CD4-positive, alpha-beta memory T cell (primary cell): ENCODE measurements around the gene TAF4B. TPM values are rescaled to one million over a fixed set of nuclear protein-coding genes. Genes with fewer than 3 reads are reported as not detected.
"Not testable (repeated sequence)": the region's sequence is repeated elsewhere in the genome, so short reads cannot be mapped to it uniquely, and the experiment has no call there.

Experiments used
- CTCF ChIA-PET: fragments of 350-600 bp; sonication (Branson Sonifier 250); formaldehyde crosslinking; loops from one replicate; lab custom pipeline; 2021; ENCODE audit warnings: inconsistent platforms; ENCODE audit not compliant: partially characterized antibody; lab: Charles Lee
- POLR2A ChIA-PET: fragments of 350-600 bp; sonication (Branson Sonifier 250); formaldehyde crosslinking; loops from one replicate; lab custom pipeline; 2021; ENCODE audit not compliant: partially characterized antibody; lab: Charles Lee
- DNase-seq, 5 donors: peaks; one replicate each; pipeline versions ENCODE4 v3.0.0 to v3.0.0-alpha.2; 2020 to 2022; ENCODE audit warnings: mixed read lengths in 1 of 5
- H3K27ac ChIP-seq: one replicate; pipeline ENCODE4 v1.7.0; 2013; ENCODE audit warnings: low read depth, low read length
- H3K27me3 ChIP-seq: 2 replicates; pipeline ENCODE4 v1.7.0; 2013; ENCODE audit warnings: mild to moderate bottlenecking, low read length, moderate library complexity; ENCODE audit not compliant: insufficient read depth
- H3K36me3 ChIP-seq: 2 replicates; pipeline ENCODE4 v1.7.0; 2013; ENCODE audit warnings: mild to moderate bottlenecking, low read length, moderate library complexity; ENCODE audit not compliant: insufficient read depth
- H3K4me1 ChIP-seq: 2 replicates; pipeline ENCODE4 v1.7.0; 2013; ENCODE audit warnings: mild to moderate bottlenecking, low read length, moderate library complexity; ENCODE audit not compliant: insufficient read depth
- H3K4me3 ChIP-seq, 2 donors: one replicate each; pipeline ENCODE4 v1.7.0; 2013; ENCODE audit warnings: low read length in 2 of 2, mild to moderate bottlenecking in 1 of 2
- H3K9me3 ChIP-seq, 2 donors: one replicate each; pipeline ENCODE4 v1.7.0; 2013; ENCODE audit warnings: low read length in 2 of 2, control low read depth in 1 of 2; ENCODE audit not compliant: control insufficient read depth in 1 of 2
- H3K27ac Mint-ChIP-seq, 7 donors: one replicate each; pipeline ENCODE4 v1.8.0; 2020 to 2021; ENCODE audit warnings: mixed read lengths in 7 of 7, mild to moderate bottlenecking in 6 of 7, inconsistent platforms in 3 of 7, moderate library complexity in 3 of 7
- H3K27me3 Mint-ChIP-seq, 2 donors: one replicate each; pipeline ENCODE4 v1.8.0; 2020 to 2021; ENCODE audit warnings: mixed read lengths in 2 of 2
- H3K36me3 Mint-ChIP-seq, 2 donors: one replicate each; pipeline ENCODE4 v1.8.0; 2020 to 2021; ENCODE audit warnings: mixed read lengths in 2 of 2, inconsistent platforms in 1 of 2, mild to moderate bottlenecking in 1 of 2
- H3K4me1 Mint-ChIP-seq, 4 donors: one replicate each; pipeline ENCODE4 v1.8.0; 2020 to 2021; ENCODE audit warnings: mixed read lengths in 4 of 4, mild to moderate bottlenecking in 1 of 4
- H3K4me3 Mint-ChIP-seq, 8 donors: one replicate each; pipeline ENCODE4 v1.8.0; 2020 to 2021; ENCODE audit warnings: mixed read lengths in 8 of 8, mild to moderate bottlenecking in 7 of 8, moderate library complexity in 6 of 8, inconsistent platforms in 3 of 8
- H3K9me3 Mint-ChIP-seq, 8 donors: one replicate each; pipeline ENCODE4 v1.8.0; 2020 to 2021; ENCODE audit warnings: mixed read lengths in 8 of 8, mild to moderate bottlenecking in 5 of 8, inconsistent platforms in 3 of 8, moderate library complexity in 1 of 8
- intact Hi-C: fragments of 100-400 bp; cut with micrococcal nuclease; formaldehyde crosslinking; loops from one replicate; pipeline ENCODE4 v1.15.1; 2023
- polyA plus RNA-seq, 2 donors: library from polyadenylated mRNA; unstranded; fragments of 300-500 nt; fragmentation: Illumina TruSeq; gene quantifications; one replicate each; pipeline ENCODE4 v1.2.3, GENCODE V29; 2021
- total RNA-seq, 2 experiments: library from RNA; stranded (reverse); gene quantifications; one replicate each; pipeline ENCODE4 v1.2.3, GENCODE V29; 2021

The TAF4B gene
- total and polyA plus RNA-seq, 4 experiments from 2014 or later: 4.9 to 8.1 (median 7.0) TPM

DNA sequence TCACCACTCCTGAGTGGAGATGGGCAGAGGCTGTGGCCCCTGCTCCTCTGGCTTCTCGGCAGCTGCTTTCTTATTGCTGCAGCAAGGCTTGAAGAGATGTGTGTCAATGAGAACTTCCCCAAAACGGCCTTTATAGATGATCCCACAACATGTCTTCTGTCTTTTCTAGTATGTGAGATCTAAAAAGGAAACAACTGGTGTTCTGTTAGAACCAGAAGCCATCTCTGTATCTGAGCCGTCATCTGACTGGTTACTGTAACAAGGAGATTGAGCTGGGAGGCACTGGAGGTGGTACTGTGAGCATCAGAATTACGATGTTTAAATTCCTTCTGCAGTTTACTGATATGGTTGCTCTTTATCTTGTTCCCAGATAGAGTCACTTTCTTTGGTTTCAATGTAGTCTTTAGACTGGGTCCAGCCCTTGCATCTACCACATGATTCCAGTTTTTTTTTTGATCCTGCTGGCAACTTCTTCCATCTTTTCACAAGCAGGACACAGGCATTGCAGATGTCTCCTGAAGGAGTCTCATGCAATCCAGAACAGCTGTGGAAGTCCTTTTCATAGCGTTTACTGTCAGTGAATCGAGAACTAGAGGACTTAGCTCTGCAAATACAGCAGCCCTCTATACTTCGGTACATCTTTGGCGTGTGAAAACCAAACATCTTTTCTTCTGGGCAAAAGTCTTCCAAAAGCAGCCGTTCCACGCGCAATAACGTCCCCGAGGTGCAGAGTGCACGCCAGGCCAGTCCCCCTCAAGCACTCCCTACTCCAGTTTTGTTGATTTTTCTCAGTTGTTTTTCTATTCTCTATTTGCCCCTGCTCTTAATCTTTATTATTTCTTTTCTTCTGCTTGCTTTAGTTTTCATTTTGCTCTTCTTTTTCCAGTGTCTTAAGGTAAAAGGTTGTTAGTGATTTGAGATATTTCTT lies 29.7 kb downstream of the TAF4B start:
- Histone ChIP-seq H3K4me1 (peaks cover 7% of the 10 kb centered on the region), H3K9me3 (no peaks in the 10 kb centered on the region), H3K36me3 (no peaks in the 10 kb centered on the region), H3K4me3 (no peak overlapping the region), H3K27me3 (no peaks in the 10 kb centered on the region), H3K27ac (no peak overlapping the region)
- intact Hi-C loops: no loop called here
- ChIA-PET CTCF (interaction anchor here (0.8 kb wide), 1 partner anchor 8 kb away, joined by 3 read pairs; no protein-coding TSS in a partner anchor), POLR2A (no interaction called here)
- Mint-ChIP-seq H3K4me3 (no peak overlapping the region), H3K36me3 (peaks cover 0 to 5% of the 10 kb centered on the region in 2 donors), H3K27ac (peak overlapping the region in 2 of 7 donors; percentile 37 to 43), H3K27me3 (no peaks in the 10 kb centered on the region), H3K4me1 (peaks cover 4 to 17% (median 12%) of the 10 kb centered on the region in 4 donors), H3K9me3 (peaks cover 0 to 5% (median 0%) of the 10 kb centered on the region in 8 donors)
- no peak for DNase-seq

DNA sequence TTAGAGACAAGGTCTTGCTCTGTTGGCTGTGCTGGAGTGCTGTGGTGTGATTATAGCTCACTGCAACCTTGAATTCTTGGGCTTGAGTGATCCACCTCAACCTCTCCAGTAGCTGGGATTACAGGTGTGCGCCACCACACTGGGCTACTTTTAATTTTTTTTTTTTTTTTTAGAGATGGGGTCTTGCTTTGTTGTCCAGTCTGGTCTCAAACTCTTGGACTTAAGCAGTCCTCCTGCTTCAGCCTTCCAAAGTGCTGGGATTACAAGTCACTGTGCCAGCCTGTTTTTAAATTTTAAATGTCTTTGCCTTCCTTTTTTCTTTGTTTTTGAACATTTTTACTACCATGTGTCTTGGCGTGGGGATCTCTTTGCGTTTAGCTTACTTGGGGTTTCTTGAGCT lies 32.5 kb downstream of the TAF4B start:
- H3K27ac Mint-ChIP-seq: peak overlapping the region in 1 of 7 donors; percentile 33
- no peak overlapping the region for H3K4me3 Mint-ChIP-seq
- H3K4me1 ChIP-seq: no peaks in the 10 kb centered on the region
- no peaks in the 10 kb centered on the region for H3K36me3 ChIP-seq
- no peaks in the 10 kb centered on the region for H3K9me3 ChIP-seq
- ChIA-PET POLR2A (no interaction called here), CTCF (no interaction called here)
- H3K4me1 Mint-ChIP-seq: peaks cover 9 to 17% (median 14%) of the 10 kb centered on the region in 4 donors
- H3K9me3 Mint-ChIP-seq: peaks cover 0 to 9% (median 4%) of the 10 kb centered on the region in 8 donors
- H3K27me3 ChIP-seq: no peaks in the 10 kb centered on the region
- no peak overlapping the region for H3K4me3 ChIP-seq
- intact Hi-C loops: no loop called here
- no peak overlapping the region for H3K27ac ChIP-seq
- H3K27me3 Mint-ChIP-seq: no peaks in the 10 kb centered on the region
- peaks cover 1 to 14% of the 10 kb centered on the region in 2 donors for H3K36me3 Mint-ChIP-seq
- no peak for DNase-seq

DNA sequence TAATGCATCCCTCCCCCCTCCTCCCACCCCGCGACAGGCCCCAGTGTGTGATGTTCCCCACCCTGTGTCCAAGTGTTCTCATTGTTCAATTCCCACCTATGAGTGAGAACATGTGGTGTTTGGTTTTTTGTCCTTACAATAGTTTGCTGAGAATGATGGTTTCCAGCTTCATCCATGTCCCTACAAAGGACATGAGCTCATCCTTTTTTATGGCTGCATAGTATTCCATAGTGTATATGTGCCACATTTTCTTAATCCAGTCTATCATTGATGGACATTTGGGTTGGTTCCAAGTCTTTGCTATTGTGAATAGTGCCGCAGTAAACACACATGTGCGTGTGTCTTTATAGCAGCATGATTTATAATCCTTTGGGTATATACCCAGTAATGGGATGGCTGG lies 33.2 kb downstream of the TAF4B start:
- POLR2A ChIA-PET, H3K27ac ChIP-seq, H3K4me3 ChIP-seq, H3K9me3 Mint-ChIP-seq, intact Hi-C loops, DNase-seq, H3K27me3 Mint-ChIP-seq, H3K9me3 ChIP-seq, H3K4me3 Mint-ChIP-seq, H3K27ac Mint-ChIP-seq, H3K4me1 ChIP-seq, CTCF ChIA-PET, H3K36me3 ChIP-seq, H3K27me3 ChIP-seq: not testable (repeated sequence)
- Mint-ChIP-seq H3K36me3 (peaks cover 1 to 14% of the 10 kb centered on the region in 2 donors), H3K4me1 (peaks cover 9 to 18% (median 14%) of the 10 kb centered on the region in 4 donors)

DNA sequence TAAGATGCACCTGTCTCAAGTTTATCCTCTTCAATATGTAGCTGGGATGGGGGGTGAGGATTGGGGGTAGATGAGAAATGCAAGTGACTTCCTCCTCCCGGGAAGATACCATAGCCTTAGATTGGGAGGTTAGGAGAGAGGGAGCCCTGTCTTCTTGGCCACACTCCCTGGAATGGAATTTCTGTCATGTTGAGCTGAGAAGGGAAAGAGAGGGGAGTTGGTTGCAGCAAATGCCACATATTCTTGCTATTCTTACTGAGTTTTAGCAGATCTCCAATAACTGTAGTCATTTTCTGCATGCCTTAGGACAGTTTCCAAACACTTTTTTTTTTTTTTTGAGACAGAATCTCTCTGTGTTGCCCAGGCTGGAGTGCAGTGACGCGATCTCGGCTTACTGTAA lies 35.9 kb downstream of the TAF4B start:
- DNase-seq: no peak
- Mint-ChIP-seq H3K36me3 (peaks cover 1 to 14% of the 10 kb centered on the region in 2 donors), H3K27ac (no peak overlapping the region), H3K27me3 (no peaks in the 10 kb centered on the region), H3K9me3 (peaks cover 0 to 9% (median 4%) of the 10 kb centered on the region in 8 donors), H3K4me3 (no peak overlapping the region), H3K4me1 (peaks cover 4 to 8% (median 5%) of the 10 kb centered on the region in 4 donors)
- Histone ChIP-seq H3K36me3 (no peaks in the 10 kb centered on the region), H3K27me3 (no peaks in the 10 kb centered on the region), H3K9me3 (no peaks in the 10 kb centered on the region), H3K4me3 (no peak overlapping the region), H3K27ac (no peak overlapping the region), H3K4me1 (no peaks in the 10 kb centered on the region)
- ChIA-PET CTCF (no interaction called here), POLR2A (no interaction called here)
- intact Hi-C loops: no loop called here

DNA sequence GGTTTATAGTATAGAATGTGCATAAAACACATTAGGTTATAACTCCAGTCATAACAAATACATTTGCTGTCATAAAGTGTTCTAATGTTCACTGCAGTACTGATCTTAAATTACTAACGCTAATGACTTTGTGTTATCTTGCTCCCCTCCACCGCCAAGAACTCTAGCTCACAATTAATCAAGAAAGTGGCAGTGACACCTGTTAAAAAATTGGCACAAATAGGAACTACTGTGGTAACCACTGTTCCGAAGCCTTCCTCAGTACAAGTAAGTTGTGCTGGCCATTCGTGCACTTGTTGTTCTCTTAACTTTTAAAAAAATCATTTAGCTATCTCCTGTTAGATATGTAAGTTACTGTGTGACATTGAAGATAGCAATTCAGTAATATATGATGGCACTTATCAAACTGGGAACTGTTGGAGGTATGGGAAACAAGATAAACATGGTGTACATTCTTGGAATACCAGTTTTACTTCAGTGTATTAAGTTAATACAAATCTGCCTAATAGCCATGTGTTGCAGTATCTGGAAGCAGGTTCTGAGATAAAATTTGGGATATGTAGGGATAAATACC lies 41.2 kb downstream of the TAF4B start:
- Histone ChIP-seq H3K36me3 (no peaks in the 10 kb centered on the region), H3K27me3 (no peaks in the 10 kb centered on the region), H3K4me1 (no peaks in the 10 kb centered on the region), H3K9me3 (no peaks in the 10 kb centered on the region), H3K27ac (no peak overlapping the region), H3K4me3 (no peak overlapping the region)
- Mint-ChIP-seq H3K4me1 (peaks cover 2 to 6% (median 4%) of the 10 kb centered on the region in 4 donors), H3K27me3 (no peaks in the 10 kb centered on the region), H3K27ac (no peak overlapping the region), H3K36me3 (peaks cover 26 to 27% of the 10 kb centered on the region in 2 donors), H3K9me3 (no peaks in the 10 kb centered on the region), H3K4me3 (no peak overlapping the region)
- ChIA-PET POLR2A (interaction anchor here (0.9 kb wide), 1 partner anchor 41 kb away, joined by 3 read pairs; the partner anchor contains the start of gene TAF4B), CTCF (no interaction called here)
- intact Hi-C loops: no loop called here
- DNase-seq: no peak

DNA sequence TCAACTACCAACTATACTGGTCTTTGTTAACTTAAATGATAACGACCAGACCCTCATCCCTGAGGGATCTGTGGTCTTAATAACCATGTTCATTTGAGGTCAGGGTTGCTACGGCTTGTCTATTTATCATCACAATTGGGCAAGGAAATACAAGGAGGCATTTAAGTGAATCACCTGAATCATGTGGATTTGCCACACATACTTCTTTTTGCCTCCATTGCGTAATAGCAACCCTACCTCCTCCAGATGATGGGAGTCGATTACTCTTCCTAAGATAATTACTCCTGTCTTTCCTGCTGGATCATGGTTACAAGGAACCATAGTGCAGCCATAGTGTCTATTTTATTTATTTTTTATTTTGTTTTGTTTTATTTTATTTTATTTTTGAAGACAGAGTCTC lies 42.2 kb downstream of the TAF4B start:
- Histone ChIP-seq H3K27ac (no peak overlapping the region), H3K27me3 (no peaks in the 10 kb centered on the region), H3K9me3 (no peaks in the 10 kb centered on the region), H3K36me3 (no peaks in the 10 kb centered on the region), H3K4me1 (no peaks in the 10 kb centered on the region), H3K4me3 (no peak overlapping the region)
- CTCF ChIA-PET: no interaction called here
- DNase-seq: no peak
- Mint-ChIP-seq H3K27me3 (no peaks in the 10 kb centered on the region), H3K9me3 (no peaks in the 10 kb centered on the region), H3K36me3 (peaks cover 27 to 32% of the 10 kb centered on the region in 2 donors), H3K4me3 (no peak overlapping the region), H3K4me1 (peaks cover 0 to 3% (median 2%) of the 10 kb centered on the region in 4 donors), H3K27ac (no peak overlapping the region)
- intact Hi-C loops: no loop called here
- POLR2A ChIA-PET: interaction anchor here (0.9 kb wide), 1 partner anchor 42 kb away, joined by 3 read pairs; the partner anchor contains the start of gene TAF4B

DNA sequence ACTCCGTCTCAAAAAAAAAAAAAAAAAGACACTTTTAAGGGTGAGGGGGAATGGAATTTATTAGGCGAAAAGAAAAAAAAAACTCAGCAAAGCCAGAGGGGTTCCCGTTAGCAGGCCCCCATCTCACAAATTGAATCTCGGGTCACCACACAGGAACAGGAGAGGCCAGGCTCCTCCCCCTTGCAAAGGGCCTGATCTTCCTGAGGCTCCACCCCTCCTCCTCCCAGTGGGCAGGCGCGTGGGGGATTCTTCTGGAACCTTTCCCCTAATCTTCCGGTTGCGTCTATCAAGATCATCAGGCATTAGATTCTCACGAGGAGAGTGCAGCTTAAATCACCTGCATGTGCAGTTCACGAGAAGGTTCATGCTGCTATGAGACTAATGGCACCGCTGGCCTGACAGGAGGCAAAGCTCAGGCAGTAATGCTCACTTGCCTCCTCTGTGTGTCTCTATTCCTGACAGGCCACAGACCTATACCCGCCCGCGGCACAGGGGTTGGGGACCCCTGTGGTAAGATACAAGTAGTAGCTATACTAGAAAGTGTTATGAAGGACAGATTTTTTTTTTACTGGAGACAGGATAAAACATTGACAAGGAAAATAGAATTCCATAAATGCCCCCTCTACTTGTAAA lies 45.8 kb downstream of the TAF4B start:
- Histone ChIP-seq H3K36me3 (no peaks in the 10 kb centered on the region), H3K9me3 (no peaks in the 10 kb centered on the region), H3K4me3 (no peak overlapping the region), H3K27ac (no peak overlapping the region), H3K27me3 (no peaks in the 10 kb centered on the region), H3K4me1 (no peaks in the 10 kb centered on the region)
- no peak for DNase-seq
- intact Hi-C loops: no loop called here
- peaks cover 37 to 41% of the 10 kb centered on the region in 2 donors for H3K36me3 Mint-ChIP-seq
- peak overlapping the region in 1 of 7 donors; percentile 29 for H3K27ac Mint-ChIP-seq
- H3K27me3 Mint-ChIP-seq: no peaks in the 10 kb centered on the region
- POLR2A ChIA-PET: no interaction called here
- CTCF ChIA-PET: no interaction called here
- no peaks in the 10 kb centered on the region for H3K9me3 Mint-ChIP-seq
- H3K4me3 Mint-ChIP-seq: peak overlapping the region in 1 of 8 donors; percentile 13
- no peaks in the 10 kb centered on the region for H3K4me1 Mint-ChIP-seq
